ENCODE data around the gene DPYSL5. TPM values are rescaled to one million over a fixed set of nuclear protein-coding genes. Genes with fewer than 3 reads are reported as not detected.

The DPYSL5 gene
- total and polyA plus RNA-seq, 2 donors (not counting 3 experiments of a cell fraction or from before 2014, with no cell fraction given) = not detected

GRCh38 chr2:26840937-26841610 is 6.9 kb upstream of the DPYSL5 start:
- H3K27ac ChIP-seq (ENCODE audit: insufficient read depth, low read depth, low read length) = no peak overlapping the region
- no peaks in the 10 kb centered on the region for H3K36me3 ChIP-seq (ENCODE audit: control insufficient read depth in 2 of 2, extremely low read depth in 1 of 2, insufficient read depth in 2 of 2, low read length in 2 of 2)
- BruUV-seq (replicated peaks) = no TSS peak
- no peaks in the 10 kb centered on the region for H3K4me1 ChIP-seq (ENCODE audit: control insufficient read depth, extremely low read depth, insufficient read depth, low read length)
- no peak overlapping the region for H3K4me2 ChIP-seq (ENCODE audit: insufficient read depth, low read length)
- POLR2A ChIA-PET = no interaction called here
- no peak for FAIRE-seq
- TF ChIP-seq MYC (IDR thresholded peaks at IDR 0.05; ENCODE audit: low read depth, low read length) (no peak), EZH2 (IDR thresholded peaks at IDR 0.05; ENCODE audit: borderline replicate concordance, low read depth, low read length, severe bottlenecking) (no peak), POLR2A (IDR thresholded peaks at IDR 0.05; ENCODE audit: low read depth, low read length) (no peak), MAX (IDR thresholded peaks at IDR 0.05; ENCODE audit: insufficient read depth, insufficient read length) (no peak)
- CTCF ChIA-PET = interaction anchor here (1.1 to 2.2 kb wide), 3 partner anchors 12 to 176 kb away, joined by 3 to 5 read pairs (median 3); no protein-coding TSS in a partner anchor
- H3K9ac ChIP-seq (replicated peaks; ENCODE audit: extremely low read depth, insufficient read depth, low read length) = no peak overlapping the region
- intact Hi-C loops (cut with micrococcal nuclease) = no loop called here
- H2AFZ ChIP-seq (ENCODE audit: low read depth, low read length) = no peak overlapping the region
- no peaks in the 10 kb centered on the region for H3K9me1 ChIP-seq (replicated peaks; ENCODE audit: control insufficient read depth, extremely low read depth, insufficient read depth, low read length)
- dilution Hi-C loops (cut with MboI; ENCODE audit: extremely low pct_ligation_motif_present, low sequenced_read_pairs) = no loop called here
- H3K79me2 ChIP-seq (ENCODE audit: control insufficient read depth, insufficient read depth, low read length) = no peaks in the 10 kb centered on the region
- no peak overlapping the region for H3K4me3 ChIP-seq (replicated peaks in 1 of 3; ENCODE audit: insufficient read depth in 1 of 3, low read depth in 1 of 3, low read length in 3 of 3)
- H4K20me1 ChIP-seq (replicated peaks; ENCODE audit: control insufficient read depth, extremely low read depth, insufficient read depth, low read length) = no peaks in the 10 kb centered on the region
- DNase-seq (ENCODE audit: low read depth, low spot score) = no peak
- H3K27me3 ChIP-seq (ENCODE audit: control insufficient read depth in 2 of 2, insufficient read depth in 2 of 2, low read length in 2 of 2) = peaks cover 13 to 26% of the 10 kb centered on the region in 2 experiments
- no peaks in the 10 kb centered on the region for H3K9me3 ChIP-seq (replicated peaks; ENCODE audit: control insufficient read depth, insufficient read depth, low read length)

- ChIA-PET CTCF (interaction anchor here (2.2 to 2.8 kb wide), 2 partner anchors 100 to 174 kb away, joined by 5 to 17 read pairs; no protein-coding TSS in a partner anchor), POLR2A (no interaction called here)
- Histone ChIP-seq H3K4me3 (replicated peaks in 1 of 3; ENCODE audit: insufficient read depth in 1 of 3, low read depth in 1 of 3, low read length in 3 of 3) (no peak overlapping the region), H2AFZ (ENCODE audit: low read depth, low read length) (no peak overlapping the region), H3K4me1 (ENCODE audit: control insufficient read depth, extremely low read depth, insufficient read depth, low read length) (no peaks in the 10 kb centered on the region), H3K9ac (replicated peaks; ENCODE audit: extremely low read depth, insufficient read depth, low read length) (no peak overlapping the region), H3K4me2 (ENCODE audit: insufficient read depth, low read length) (no peak overlapping the region), H4K20me1 (replicated peaks; ENCODE audit: control insufficient read depth, extremely low read depth, insufficient read depth, low read length) (no peaks in the 10 kb centered on the region), H3K27me3 (ENCODE audit: control insufficient read depth in 2 of 2, insufficient read depth in 2 of 2, low read length in 2 of 2) (peaks cover 27 to 45% of the 10 kb centered on the region in 2 experiments), H3K36me3 (ENCODE audit: control insufficient read depth in 2 of 2, extremely low read depth in 1 of 2, insufficient read depth in 2 of 2, low read length in 2 of 2) (no peaks in the 10 kb centered on the region), H3K9me3 (replicated peaks; ENCODE audit: control insufficient read depth, insufficient read depth, low read length) (no peaks in the 10 kb centered on the region), H3K9me1 (replicated peaks; ENCODE audit: control insufficient read depth, extremely low read depth, insufficient read depth, low read length) (no peaks in the 10 kb centered on the region), H3K79me2 (ENCODE audit: control insufficient read depth, insufficient read depth, low read length) (no peaks in the 10 kb centered on the region), H3K27ac (ENCODE audit: insufficient read depth, low read depth, low read length) (no peak overlapping the region)
- DNase-seq (ENCODE audit: low read depth, low spot score) (no peak), FAIRE-seq (no peak)
- TF ChIP-seq JUN (IDR thresholded peaks at IDR 0.05; ENCODE audit: borderline replicate concordance, insufficient read depth, insufficient read length, low read depth) = no peak
- TF ChIP-seq EZH2 (IDR thresholded peaks at IDR 0.05; ENCODE audit: borderline replicate concordance, low read depth, low read length, severe bottlenecking) = no peak
- TF ChIP-seq POLR2A (IDR thresholded peaks at IDR 0.05; ENCODE audit: low read depth, low read length) = no peak
- no peak for TF ChIP-seq MYC (IDR thresholded peaks at IDR 0.05; ENCODE audit: low read depth, low read length)
- TF ChIP-seq GATA2 (IDR thresholded peaks at IDR 0.05; ENCODE audit: insufficient read depth, insufficient read length, low read depth, low read length) = no peak
- no peak for TF ChIP-seq MAX (IDR thresholded peaks at IDR 0.05; ENCODE audit: insufficient read depth, insufficient read length)
- no peak for TF ChIP-seq FOS (IDR thresholded peaks at IDR 0.05; ENCODE audit: borderline replicate concordance, insufficient read depth, low read length)
- TF ChIP-seq POLR2AphosphoS5 (IDR thresholded peaks at IDR 0.05; ENCODE audit: insufficient read depth, low read depth, low read length) = no peak
- TF ChIP-seq CTCF (IDR thresholded peaks at IDR 0.05; ENCODE audit: extremely low read depth in 1 of 2, insufficient read depth in 1 of 2, low read depth in 1 of 2, low read length in 2 of 2) = no peak
- no TSS peak for BruUV-seq (replicated peaks)
- dilution Hi-C loops (cut with MboI; ENCODE audit: extremely low pct_ligation_motif_present, low sequenced_read_pairs) (no loop called here), intact Hi-C loops (cut with micrococcal nuclease) (no loop called here)
Measured at GRCh38 chr2:26843041-26843440, 4.9 kb upstream of the DPYSL5 start.
